SK-N-SH (cell line): ENCODE measurements around the gene TULP4. TPM values are rescaled to one million over a fixed set of nuclear protein-coding genes. Genes with fewer than 3 reads are reported as not detected.
A peak's percentile ranks its signal among the peaks of the same experiment; 100 is the strongest.

ENCODE experiments used
- CTCF ChIA-PET: fragments of 300-600, 350-600 bp; formaldehyde crosslinking; extraction: SDS; loops from one replicate; lab custom pipeline; 2021; lab: Yijun Ruan, JAX
- POLR2A ChIA-PET: fragments of 350-600 bp; sonication (Branson Sonifier 250); formaldehyde crosslinking; extraction: SDS; loops from one replicate; lab custom pipeline; 2020; ENCODE audit warnings: antibody characterized with exemption, inconsistent platforms; lab: Yijun Ruan, JAX
- DNase-seq: peaks from one replicate; pipeline ENCODE4 v3.0.0; 2012
- H2AFZ ChIP-seq: fragments of 200-600 bp; sonication (generic); 2 replicates; pipeline ENCODE4 v1.8.1; 2016; ENCODE audit warnings: antibody characterized with exemption, mild to moderate bottlenecking, low read depth
- H3F3A ChIP-seq: fragments of 200-600 bp; sonication (generic); replicated peaks from 2 replicates; pipeline ENCODE3; 2016; ENCODE audit warnings: antibody characterized with exemption, mild to moderate bottlenecking; ENCODE audit not compliant: insufficient read depth
- H3K27ac ChIP-seq, 2 experiments: fragments of 200-500 bp in 1 of 2; fragments of 200-600 bp in 1 of 2; sonication (Bioruptor generic) in 1 of 2; sonication (generic), shearing (Covaris generic) in 1 of 2; 2 replicates each; pipeline versions ENCODE4 v1.5.1 to v1.6.1; 2014 to 2016; ENCODE audit warnings: low read depth in 2 of 2, inconsistent platforms in 1 of 2, low read length in 1 of 2, mild to moderate bottlenecking in 1 of 2, mixed read lengths in 1 of 2
- H3K27me3 ChIP-seq: fragments of 200-600 bp; sonication (generic), shearing (Covaris generic); 2 replicates; pipeline ENCODE4 v1.6.1; 2016; ENCODE audit warnings: mixed run types; ENCODE audit not compliant: insufficient read depth
- H3K36me3 ChIP-seq, 2 experiments: fragments of 200-500 bp in 1 of 2; fragments of 200-600 bp in 1 of 2; sonication (Bioruptor generic) in 1 of 2; sonication (generic) in 1 of 2; replicated peaks in 1 of 2; 2 replicates each; pipeline versions ENCODE3 to v1.5.1; 2014 to 2016; ENCODE audit warnings: low read length in 1 of 2, mild to moderate bottlenecking in 1 of 2; ENCODE audit not compliant: insufficient read depth in 2 of 2, control insufficient read depth in 1 of 2
- H3K4me1 ChIP-seq, 2 experiments: fragments of 200-500 bp in 1 of 2; fragments of 200-600 bp in 1 of 2; sonication (Bioruptor generic) in 1 of 2; sonication (generic), shearing (Covaris generic) in 1 of 2; 2 replicates each; pipeline versions ENCODE4 v1.5.1 to v1.6.1; 2014 to 2016; ENCODE audit warnings: low read depth in 1 of 2, low read length in 1 of 2, mixed run types in 1 of 2; ENCODE audit not compliant: insufficient read depth in 2 of 2, control insufficient read depth in 1 of 2
- H3K4me2 ChIP-seq: fragments of 200-600 bp; sonication (generic), shearing (Covaris generic); 2 replicates; pipeline ENCODE4 v1.6.1; 2017; ENCODE audit warnings: mixed run types
- H3K4me3 ChIP-seq, 2 experiments: fragments of 200-500 bp in 1 of 2; fragments of 200-600 bp in 1 of 2; sonication (Bioruptor generic) in 1 of 2; sonication (generic), shearing (Covaris generic) in 1 of 2; 2 replicates each; pipeline versions ENCODE4 v1.5.1 to v1.8.1; 2014 to 2016; ENCODE audit warnings: low read depth in 2 of 2, inconsistent platforms in 1 of 2, low read length in 1 of 2, mild to moderate bottlenecking in 1 of 2, mixed read lengths in 1 of 2, moderate library complexity in 1 of 2
- H3K79me2 ChIP-seq: fragments of 200-600 bp; sonication (generic); 2 replicates; pipeline ENCODE4 v1.8.1; 2017; ENCODE audit warnings: mild to moderate bottlenecking; ENCODE audit not compliant: insufficient read depth
- H3K9ac ChIP-seq: fragments of 200-600 bp; sonication (generic); 2 replicates; pipeline ENCODE4 v1.6.1; 2017; ENCODE audit warnings: mixed run types
- H3K9me2 ChIP-seq: fragments of 200-600 bp; sonication (generic); 2 replicates; pipeline ENCODE4 v1.6.1; 2017; ENCODE audit warnings: mixed run types
- H3K9me3 ChIP-seq: fragments of 200-600 bp; sonication (generic); 2 replicates; pipeline ENCODE4 v1.6.1; 2017; ENCODE audit warnings: mixed run types, mild to moderate bottlenecking, moderate library complexity
- H4K20me1 ChIP-seq: fragments of 200-600 bp; sonication (generic); 2 replicates; pipeline ENCODE4 v1.6.1; 2017; ENCODE audit warnings: mild to moderate bottlenecking, mixed run types; ENCODE audit not compliant: insufficient read depth
- EZH2phosphoT487 ChIP-seq: fragments of 200-600 bp; sonication (generic); IDR thresholded peaks from 2 replicates; pipeline ENCODE4 v1.6.1; 2017; ENCODE audit warnings: low read depth, mixed run types, mild to moderate bottlenecking, antibody characterized with exemption, moderate library complexity, borderline replicate concordance
- FOSL2 ChIP-seq: IDR thresholded peaks from 2 replicates; pipeline ENCODE4 v1.4.0; 2012; ENCODE audit warnings: low read depth, mild to moderate bottlenecking, moderate library complexity, borderline replicate concordance
- FOXJ3 ChIP-seq: sonication (generic); formaldehyde crosslinking; IDR thresholded peaks from 2 replicates; pipeline ENCODE4 v1.5.1; 2020; ENCODE audit warnings: mild to moderate bottlenecking, missing genetic modification reagents
- GABPA ChIP-seq: IDR thresholded peaks from 2 replicates; pipeline ENCODE4 v1.4.0; 2012; ENCODE audit warnings: low read depth, mild to moderate bottlenecking
- JUND ChIP-seq: IDR thresholded peaks from 2 replicates; pipeline ENCODE4 v1.4.0; 2012
- MEF2A ChIP-seq: IDR thresholded peaks from 2 replicates; pipeline ENCODE4 v1.4.0; 2012; ENCODE audit warnings: low read depth, borderline replicate concordance
- MXI1 ChIP-seq: IDR thresholded peaks from 2 replicates; pipeline ENCODE4 v1.6.1; 2012; ENCODE audit warnings: mild to moderate bottlenecking, low read depth, low read length, improper control_type of control experiment
- RAD21 ChIP-seq: IDR thresholded peaks from 2 replicates; pipeline ENCODE4 v1.6.1; 2012; ENCODE audit warnings: mild to moderate bottlenecking, low read length
- RFX5 ChIP-seq: IDR thresholded peaks from 2 replicates; pipeline ENCODE4 v1.6.1; 2012; ENCODE audit warnings: mild to moderate bottlenecking, improper control_type of control experiment, low read length
- RXRA ChIP-seq: IDR thresholded peaks from 2 replicates; pipeline ENCODE4 v1.4.0; 2012; ENCODE audit warnings: low read depth, mild to moderate bottlenecking, borderline replicate concordance
- SMC3 ChIP-seq: IDR thresholded peaks from 2 replicates; pipeline ENCODE4 v1.6.1; 2012; ENCODE audit warnings: low read depth, low read length, improper control_type of control experiment
- TAF1 ChIP-seq: IDR thresholded peaks from 2 replicates; pipeline ENCODE4 v1.6.1; 2012; ENCODE audit warnings: low read depth, mild to moderate bottlenecking, low read length, moderate library complexity, borderline replicate concordance
- TCF12 ChIP-seq: IDR thresholded peaks from 2 replicates; pipeline ENCODE4 v1.4.0; 2012
- USF1 ChIP-seq: IDR thresholded peaks from 2 replicates; pipeline ENCODE4 v1.4.0; 2012; ENCODE audit warnings: low read depth, borderline replicate concordance
- WGBS: methylation state at CpG from one replicate; pipeline ENCODE4 v1.1.6; 2017; ENCODE audit warnings: low lambda C conversion rate; 5-methylcytosine and 5-hydroxymethylcytosine counted together
- polyA plus RNA-seq, 3 experiments: library from polyadenylated mRNA; depleted of rRNA; stranded (reverse); fragments of >200 nt; gene quantifications; 2 replicates each; pipeline ENCODE4 v1.2.3, GENCODE V29; 2012
- TF ChIP-seq, protein P1 (sequence below): fragments of 200-600 bp; sonication (generic); IDR thresholded peaks from 2 replicates; pipeline ENCODE4 v1.6.1; 2017; ENCODE audit warnings: antibody characterized with exemption, mild to moderate bottlenecking, moderate library complexity
- TF ChIP-seq, protein P2 (sequence below): fragments of 150-350 bp; IDR thresholded peaks from 2 replicates; pipeline ENCODE4 v1.6.1; 2017; ENCODE audit warnings: antibody characterized with exemption, low read length, low read depth, borderline replicate concordance
- TF ChIP-seq, protein P3 (sequence below): IDR thresholded peaks from 2 replicates; pipeline ENCODE4 v1.6.1; 2012; ENCODE audit warnings: mild to moderate bottlenecking, low read depth, low read length, moderate library complexity
- TF ChIP-seq, protein P4 (sequence below): IDR thresholded peaks from 2 replicates; pipeline ENCODE4; 2012

Gene TULP4
- polyA plus RNA-seq, 1 of the 3 experiments (the other 2 are of a cell fraction), result 5.9 TPM

DNA sequence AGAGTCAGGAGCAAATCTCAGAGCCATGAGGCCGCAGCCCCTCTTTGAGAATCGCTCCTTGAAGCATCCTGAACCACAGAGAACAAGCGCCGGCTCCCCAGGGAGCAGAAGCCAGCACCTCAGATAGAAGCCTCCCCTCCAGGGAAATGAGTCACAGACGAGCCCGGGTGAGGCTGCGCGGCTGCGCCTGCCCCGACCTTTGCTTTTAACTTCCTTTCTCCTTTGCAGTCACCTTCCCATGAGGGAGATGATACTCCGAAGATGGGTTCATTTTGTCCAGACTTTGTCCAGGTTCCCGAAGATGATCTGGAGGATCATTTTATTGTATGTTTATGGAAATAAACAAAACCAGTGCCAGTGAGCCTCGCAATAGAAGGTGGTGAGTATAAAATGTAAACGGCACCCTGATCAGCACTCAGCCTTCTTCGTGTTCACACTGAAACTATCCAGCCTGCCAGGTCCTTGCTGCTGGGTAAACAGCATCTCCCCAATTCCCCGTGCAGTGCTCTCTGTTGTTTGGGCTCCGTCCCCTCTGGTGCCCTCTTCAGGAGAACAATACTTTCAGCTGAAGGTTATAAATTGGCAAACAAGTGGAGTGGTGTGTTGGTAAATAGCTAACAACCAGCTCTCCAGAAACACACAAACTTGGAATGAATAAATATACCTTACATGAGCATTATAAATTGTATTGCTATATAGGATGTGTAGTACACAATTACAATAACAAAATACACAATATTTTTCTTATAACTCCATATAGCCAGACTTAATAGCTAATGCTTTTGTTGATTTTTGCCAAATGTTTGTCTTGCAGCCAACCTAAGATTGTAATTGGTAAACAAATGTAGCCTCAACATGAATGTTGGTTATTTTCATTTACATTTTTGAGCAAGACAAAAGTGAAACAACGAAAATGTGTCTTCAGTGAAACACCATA is 206.2 kb downstream of the TULP4 start (continued):
- TF ChIP-seq JUND, result peak; percentile 51; the same call in 1 of the 2 replicates
- 0 out of 2 replicates have a peak, but pooled peaks have one; percentile 5 for TF ChIP-seq MXI1
- no peak; the same call in 1 of the 2 replicates for TF ChIP-seq RXRA
- TF ChIP-seq, protein P1, sequence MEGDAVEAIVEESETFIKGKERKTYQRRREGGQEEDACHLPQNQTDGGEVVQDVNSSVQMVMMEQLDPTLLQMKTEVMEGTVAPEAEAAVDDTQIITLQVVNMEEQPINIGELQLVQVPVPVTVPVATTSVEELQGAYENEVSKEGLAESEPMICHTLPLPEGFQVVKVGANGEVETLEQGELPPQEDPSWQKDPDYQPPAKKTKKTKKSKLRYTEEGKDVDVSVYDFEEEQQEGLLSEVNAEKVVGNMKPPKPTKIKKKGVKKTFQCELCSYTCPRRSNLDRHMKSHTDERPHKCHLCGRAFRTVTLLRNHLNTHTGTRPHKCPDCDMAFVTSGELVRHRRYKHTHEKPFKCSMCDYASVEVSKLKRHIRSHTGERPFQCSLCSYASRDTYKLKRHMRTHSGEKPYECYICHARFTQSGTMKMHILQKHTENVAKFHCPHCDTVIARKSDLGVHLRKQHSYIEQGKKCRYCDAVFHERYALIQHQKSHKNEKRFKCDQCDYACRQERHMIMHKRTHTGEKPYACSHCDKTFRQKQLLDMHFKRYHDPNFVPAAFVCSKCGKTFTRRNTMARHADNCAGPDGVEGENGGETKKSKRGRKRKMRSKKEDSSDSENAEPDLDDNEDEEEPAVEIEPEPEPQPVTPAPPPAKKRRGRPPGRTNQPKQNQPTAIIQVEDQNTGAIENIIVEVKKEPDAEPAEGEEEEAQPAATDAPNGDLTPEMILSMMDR, result peak; percentile 77
- no peak for TF ChIP-seq GABPA
- TF ChIP-seq MEF2A, result no peak
- no peak; the same call in 1 of the 2 replicates for TF ChIP-seq TAF1
- peak; percentile 77; the same call in 1 of the 2 replicates for TF ChIP-seq FOSL2
- no peak for TF ChIP-seq TCF12
- TF ChIP-seq RFX5, result no peak
- no peak for TF ChIP-seq EZH2phosphoT487

DNA sequence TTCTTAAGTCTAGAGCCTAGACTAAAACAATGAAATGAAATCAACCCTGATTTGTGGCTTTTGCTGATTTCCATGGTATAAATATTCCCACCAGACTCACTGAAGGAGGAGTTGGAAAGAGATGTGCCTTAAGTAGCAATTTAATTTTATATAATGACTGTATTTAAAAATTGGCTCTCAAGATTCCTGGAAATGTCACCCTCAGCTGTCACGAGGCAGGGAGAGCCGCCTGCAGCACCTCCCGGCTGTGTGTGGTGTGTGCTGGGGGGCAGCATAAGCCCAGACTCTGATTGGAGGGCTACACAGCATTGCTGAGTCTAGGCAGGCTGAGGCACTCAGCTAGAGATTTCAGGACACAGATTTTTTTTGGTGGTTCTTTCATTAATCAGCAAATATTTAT is 207.0 kb downstream of the TULP4 start:
- no peak for DNase-seq
- Histone ChIP-seq H3K4me2 (no peak overlapping the region; the same call in 1 of the 2 replicates), H3K4me1 (peaks cover 5 to 12% of the 10 kb centered on the region in 2 experiments; a peak in 3 of 4 replicates), H3K9me3 (no peaks in the 10 kb centered on the region), H3K4me3 (no peak overlapping the region), H3K79me2 (no peaks in the 10 kb centered on the region), H4K20me1 (no peaks in the 10 kb centered on the region), H3K9me2 (no peaks in the 10 kb centered on the region), H2AFZ (no peak overlapping the region), H3K27ac (no peak overlapping the region), H3K36me3 (no peaks in the 10 kb centered on the region), H3K9ac (no peak overlapping the region), H3F3A (peaks cover 14% of the 10 kb centered on the region), H3K27me3 (no peaks in the 10 kb centered on the region)
- ChIA-PET POLR2A (interaction anchor here (1.1 kb wide), 1 partner anchor 16 kb away, joined by 5 read pairs; no protein-coding TSS in a partner anchor), CTCF (interaction anchor here (0.6 to 3.7 kb wide), 26 partner anchors 8 to 305 kb away, joined by 3 to 33 read pairs (median 4); partner anchors contain the start of gene TMEM181)
- 92% methylated on average over 3 of the region's 3 CpGs for WGBS
- TF ChIP-seq, protein P2, sequence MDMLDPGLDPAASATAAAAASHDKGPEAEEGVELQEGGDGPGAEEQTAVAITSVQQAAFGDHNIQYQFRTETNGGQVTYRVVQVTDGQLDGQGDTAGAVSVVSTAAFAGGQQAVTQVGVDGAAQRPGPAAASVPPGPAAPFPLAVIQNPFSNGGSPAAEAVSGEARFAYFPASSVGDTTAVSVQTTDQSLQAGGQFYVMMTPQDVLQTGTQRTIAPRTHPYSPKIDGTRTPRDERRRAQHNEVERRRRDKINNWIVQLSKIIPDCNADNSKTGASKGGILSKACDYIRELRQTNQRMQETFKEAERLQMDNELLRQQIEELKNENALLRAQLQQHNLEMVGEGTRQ, result no peak
- TF ChIP-seq GABPA, result no peak
- TF ChIP-seq, protein P3, sequence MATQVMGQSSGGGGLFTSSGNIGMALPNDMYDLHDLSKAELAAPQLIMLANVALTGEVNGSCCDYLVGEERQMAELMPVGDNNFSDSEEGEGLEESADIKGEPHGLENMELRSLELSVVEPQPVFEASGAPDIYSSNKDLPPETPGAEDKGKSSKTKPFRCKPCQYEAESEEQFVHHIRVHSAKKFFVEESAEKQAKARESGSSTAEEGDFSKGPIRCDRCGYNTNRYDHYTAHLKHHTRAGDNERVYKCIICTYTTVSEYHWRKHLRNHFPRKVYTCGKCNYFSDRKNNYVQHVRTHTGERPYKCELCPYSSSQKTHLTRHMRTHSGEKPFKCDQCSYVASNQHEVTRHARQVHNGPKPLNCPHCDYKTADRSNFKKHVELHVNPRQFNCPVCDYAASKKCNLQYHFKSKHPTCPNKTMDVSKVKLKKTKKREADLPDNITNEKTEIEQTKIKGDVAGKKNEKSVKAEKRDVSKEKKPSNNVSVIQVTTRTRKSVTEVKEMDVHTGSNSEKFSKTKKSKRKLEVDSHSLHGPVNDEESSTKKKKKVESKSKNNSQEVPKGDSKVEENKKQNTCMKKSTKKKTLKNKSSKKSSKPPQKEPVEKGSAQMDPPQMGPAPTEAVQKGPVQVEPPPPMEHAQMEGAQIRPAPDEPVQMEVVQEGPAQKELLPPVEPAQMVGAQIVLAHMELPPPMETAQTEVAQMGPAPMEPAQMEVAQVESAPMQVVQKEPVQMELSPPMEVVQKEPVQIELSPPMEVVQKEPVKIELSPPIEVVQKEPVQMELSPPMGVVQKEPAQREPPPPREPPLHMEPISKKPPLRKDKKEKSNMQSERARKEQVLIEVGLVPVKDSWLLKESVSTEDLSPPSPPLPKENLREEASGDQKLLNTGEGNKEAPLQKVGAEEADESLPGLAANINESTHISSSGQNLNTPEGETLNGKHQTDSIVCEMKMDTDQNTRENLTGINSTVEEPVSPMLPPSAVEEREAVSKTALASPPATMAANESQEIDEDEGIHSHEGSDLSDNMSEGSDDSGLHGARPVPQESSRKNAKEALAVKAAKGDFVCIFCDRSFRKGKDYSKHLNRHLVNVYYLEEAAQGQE, result no peak
- TF ChIP-seq, protein P1, result no peak
- no peak for TF ChIP-seq FOXJ3
- no peak for TF ChIP-seq SMC3
- TF ChIP-seq RXRA, result no peak
- TF ChIP-seq TAF1, result no peak
- TF ChIP-seq USF1, result no peak
- no peak for TF ChIP-seq RAD21
- TF ChIP-seq, protein P4, sequence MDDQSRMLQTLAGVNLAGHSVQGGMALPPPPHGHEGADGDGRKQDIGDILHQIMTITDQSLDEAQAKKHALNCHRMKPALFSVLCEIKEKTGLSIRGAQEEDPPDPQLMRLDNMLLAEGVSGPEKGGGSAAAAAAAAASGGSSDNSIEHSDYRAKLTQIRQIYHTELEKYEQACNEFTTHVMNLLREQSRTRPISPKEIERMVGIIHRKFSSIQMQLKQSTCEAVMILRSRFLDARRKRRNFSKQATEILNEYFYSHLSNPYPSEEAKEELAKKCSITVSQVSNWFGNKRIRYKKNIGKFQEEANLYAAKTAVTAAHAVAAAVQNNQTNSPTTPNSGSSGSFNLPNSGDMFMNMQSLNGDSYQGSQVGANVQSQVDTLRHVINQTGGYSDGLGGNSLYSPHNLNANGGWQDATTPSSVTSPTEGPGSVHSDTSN, result no peak
